IPS-18a (cell line): ENCODE measurements around the gene CNN2.

ENCODE experiments used
- H3K27ac ChIP-seq: one replicate; pipeline ENCODE4 v1.5.1; 2013; ENCODE audit warnings: low read length
- H3K27me3 ChIP-seq: one replicate; pipeline ENCODE4 v1.6.1; 2013; ENCODE audit warnings: mild to moderate bottlenecking, low read length; ENCODE audit not compliant: control insufficient read depth, insufficient read depth
- H3K36me3 ChIP-seq: one replicate; pipeline ENCODE4 v1.6.1; 2013; ENCODE audit warnings: low read depth, low read length; ENCODE audit not compliant: control insufficient read depth
- H3K4me1 ChIP-seq: one replicate; pipeline ENCODE4 v1.6.1; 2013; ENCODE audit warnings: low read depth, low read length; ENCODE audit not compliant: control insufficient read depth
- H3K4me3 ChIP-seq: one replicate; pipeline ENCODE4 v1.5.1; 2013; ENCODE audit warnings: low read length
- H3K9ac ChIP-seq: one replicate; pipeline ENCODE4 v1.6.1; 2013; ENCODE audit warnings: mild to moderate bottlenecking, low read length, moderate library complexity
- H3K9me3 ChIP-seq: one replicate; pipeline ENCODE4 v1.6.1; 2013; ENCODE audit warnings: low read depth, low read length; ENCODE audit not compliant: control insufficient read depth

CNN2 gene

GRCh38 chr19:990119-990571, 36.3 kb upstream of the CNN2 start:
- H3K27me3 ChIP-seq, result no peaks in the 10 kb centered on the region
- peaks cover 30% of the 10 kb centered on the region for H3K36me3 ChIP-seq
- no peaks in the 10 kb centered on the region for H3K4me1 ChIP-seq
- H3K9me3 ChIP-seq, result no peaks in the 10 kb centered on the region
- H3K4me3 ChIP-seq, result no peak overlapping the region
- no peak overlapping the region for H3K9ac ChIP-seq
- H3K27ac ChIP-seq, result no peak overlapping the region

GRCh38 chr19:990746-991145, 35.7 kb upstream of the CNN2 start:
- H3K4me3 ChIP-seq, result no peak overlapping the region
- no peak overlapping the region for H3K27ac ChIP-seq
- H3K9ac ChIP-seq, result no peak overlapping the region
- H3K4me1 ChIP-seq, result no peaks in the 10 kb centered on the region
- H3K27me3 ChIP-seq, result peaks cover 3% of the 10 kb centered on the region
- H3K9me3 ChIP-seq, result no peaks in the 10 kb centered on the region
- peaks cover 27% of the 10 kb centered on the region for H3K36me3 ChIP-seq

- no peak overlapping the region for H3K27ac ChIP-seq
- peaks cover 21% of the 10 kb centered on the region for H3K36me3 ChIP-seq
- H3K9ac ChIP-seq, result no peak overlapping the region
- no peaks in the 10 kb centered on the region for H3K4me1 ChIP-seq
- H3K4me3 ChIP-seq, result no peak overlapping the region
- H3K9me3 ChIP-seq, result no peaks in the 10 kb centered on the region
- peaks cover 9% of the 10 kb centered on the region for H3K27me3 ChIP-seq
Observed at GRCh38 chr19:991174-991931, 35.1 kb upstream of the CNN2 start.

GRCh38 chr19:991932-992669, 34.3 kb upstream of the CNN2 start:
- H3K9me3 ChIP-seq, result no peaks in the 10 kb centered on the region
- peaks cover 14% of the 10 kb centered on the region for H3K36me3 ChIP-seq
- H3K9ac ChIP-seq, result no peak overlapping the region
- no peaks in the 10 kb centered on the region for H3K4me1 ChIP-seq
- peaks cover 17% of the 10 kb centered on the region for H3K27me3 ChIP-seq
- no peak overlapping the region for H3K4me3 ChIP-seq
- no peak overlapping the region for H3K27ac ChIP-seq

- Histone ChIP-seq H3K9ac (no peak overlapping the region), H3K36me3 (peaks cover 9% of the 10 kb centered on the region), H3K4me3 (no peak overlapping the region), H3K9me3 (no peaks in the 10 kb centered on the region), H3K27me3 (peaks cover 22% of the 10 kb centered on the region), H3K27ac (no peak overlapping the region), H3K4me1 (no peaks in the 10 kb centered on the region)
Observed at GRCh38 chr19:992670-993055, 33.7 kb upstream of the CNN2 start.

- peaks cover 6% of the 10 kb centered on the region for H3K36me3 ChIP-seq
Observed at GRCh38 chr19:993361-993830, 33.0 kb upstream of the CNN2 start.

GRCh38 chr19:993831-994393, 32.5 kb upstream of the CNN2 start:
- Histone ChIP-seq H3K9ac (no peak overlapping the region), H3K4me1 (no peaks in the 10 kb centered on the region), H3K36me3 (peaks cover 2% of the 10 kb centered on the region), H3K9me3 (no peaks in the 10 kb centered on the region), H3K27ac (no peak overlapping the region), H3K4me3 (no peak overlapping the region), H3K27me3 (peaks cover 35% of the 10 kb centered on the region)

More at GRCh38 chr19:993361-993830, 33.0 kb upstream of the CNN2 start:
- Histone ChIP-seq H3K9me3 (no peaks in the 10 kb centered on the region), H3K4me1 (no peaks in the 10 kb centered on the region), H3K4me3 (no peak overlapping the region), H3K9ac (no peak overlapping the region), H3K27me3 (peaks cover 30% of the 10 kb centered on the region), H3K27ac (no peak overlapping the region)

- no peak overlapping the region for H3K4me3 ChIP-seq
- H3K9ac ChIP-seq, result no peak overlapping the region
- H3K9me3 ChIP-seq, result no peaks in the 10 kb centered on the region
- H3K27ac ChIP-seq, result no peak overlapping the region
- H3K27me3 ChIP-seq, result peaks cover 41% of the 10 kb centered on the region
- peaks cover 2% of the 10 kb centered on the region for H3K36me3 ChIP-seq
- no peaks in the 10 kb centered on the region for H3K4me1 ChIP-seq
Observed at GRCh38 chr19:994516-994915, 31.9 kb upstream of the CNN2 start.

- Histone ChIP-seq H3K4me3 (no peak overlapping the region), H3K9me3 (no peaks in the 10 kb centered on the region), H3K36me3 (no peaks in the 10 kb centered on the region), H3K27me3 (peaks cover 42% of the 10 kb centered on the region), H3K27ac (no peak overlapping the region), H3K4me1 (no peaks in the 10 kb centered on the region), H3K9ac (no peak overlapping the region)
Observed at GRCh38 chr19:995051-995827, 31.2 kb upstream of the CNN2 start.

GRCh38 chr19:996051-996838, 30.2 kb upstream of the CNN2 start:
- Histone ChIP-seq H3K36me3 (no peaks in the 10 kb centered on the region), H3K27ac (no peak overlapping the region), H3K27me3 (peaks cover 49% of the 10 kb centered on the region), H3K4me3 (peak overlapping the region; percentile 33), H3K9ac (no peak overlapping the region), H3K9me3 (no peaks in the 10 kb centered on the region), H3K4me1 (no peaks in the 10 kb centered on the region)
